ENCODE data around the gene DSCAML1. TPM values are rescaled to one million over a fixed set of nuclear protein-coding genes. Genes with fewer than 3 reads are reported as not detected.

DSCAML1 gene
- total RNA-seq, 1 donor from 2014 or later: 0.95 TPM

- no peak overlapping the region for H3K4me3 ChIP-seq
- H3K36me3 ChIP-seq: no peaks in the 10 kb centered on the region
- no peak for TF ChIP-seq CTCF (IDR thresholded peaks at IDR 0.05)
- H3K9me3 ChIP-seq: no peaks in the 10 kb centered on the region
- no peak for DNase-seq
- no peak for ATAC-seq
- no peak overlapping the region for H3K27ac ChIP-seq
- H3K4me1 ChIP-seq: no peaks in the 10 kb centered on the region
- intact Hi-C loops (cut with DNase I): no loop called here
- no peaks in the 10 kb centered on the region for H3K27me3 ChIP-seq (ENCODE audit: low read depth)
Observed at GRCh38 chr11:117752721-117753237, 44.2 kb downstream of the DSCAML1 start.

GRCh38 chr11:117752071-117752470 lies 44.9 kb downstream of the DSCAML1 start:
- H3K4me3 ChIP-seq: no peak overlapping the region
- intact Hi-C loops (cut with DNase I): no loop called here
- H3K27ac ChIP-seq: no peak overlapping the region
- DNase-seq (no peak), ATAC-seq (no peak)
- no peak for TF ChIP-seq CTCF (IDR thresholded peaks at IDR 0.05)
- H3K9me3 ChIP-seq: no peaks in the 10 kb centered on the region
- no peaks in the 10 kb centered on the region for H3K27me3 ChIP-seq (ENCODE audit: low read depth)
- no peaks in the 10 kb centered on the region for H3K36me3 ChIP-seq
- no peaks in the 10 kb centered on the region for H3K4me1 ChIP-seq

- no peaks in the 10 kb centered on the region for H3K36me3 ChIP-seq
- no peak overlapping the region for H3K27ac ChIP-seq
- no peaks in the 10 kb centered on the region for H3K9me3 ChIP-seq
- H3K27me3 ChIP-seq (ENCODE audit: low read depth): no peaks in the 10 kb centered on the region
- no peak overlapping the region for H3K4me3 ChIP-seq
- DNase-seq (no peak), ATAC-seq (no peak)
- no peaks in the 10 kb centered on the region for H3K4me1 ChIP-seq
- intact Hi-C loops (cut with DNase I): no loop called here
- no peak for TF ChIP-seq CTCF (IDR thresholded peaks at IDR 0.05)
Observed at GRCh38 chr11:117750916-117751662, 45.9 kb downstream of the DSCAML1 start.

GRCh38 chr11:117750357-117750756 lies 46.7 kb downstream of the DSCAML1 start:
- intact Hi-C loops (cut with DNase I): no loop called here
- no peak for DNase-seq

GRCh38 chr11:117749541-117749910 lies 47.5 kb downstream of the DSCAML1 start:
- Histone ChIP-seq H3K9me3 (no peaks in the 10 kb centered on the region), H3K4me1 (no peaks in the 10 kb centered on the region), H3K27ac (no peak overlapping the region), H3K4me3 (no peak overlapping the region), H3K36me3 (no peaks in the 10 kb centered on the region), H3K27me3 (ENCODE audit: low read depth) (no peaks in the 10 kb centered on the region)
- no peak for TF ChIP-seq CTCF (IDR thresholded peaks at IDR 0.05)
- intact Hi-C loops (cut with DNase I): no loop called here
- ATAC-seq: no peak
- no peak for DNase-seq

More at GRCh38 chr11:117750357-117750756, 46.7 kb downstream of the DSCAML1 start:
- no peak overlapping the region for H3K27ac ChIP-seq
- no peak for ATAC-seq
- no peaks in the 10 kb centered on the region for H3K9me3 ChIP-seq
- no peaks in the 10 kb centered on the region for H3K36me3 ChIP-seq
- TF ChIP-seq CTCF (IDR thresholded peaks at IDR 0.05): no peak
- no peak overlapping the region for H3K4me3 ChIP-seq
- no peaks in the 10 kb centered on the region for H3K27me3 ChIP-seq (ENCODE audit: low read depth)
- no peaks in the 10 kb centered on the region for H3K4me1 ChIP-seq

Data from lower lobe of right lung (tissue), 2 donors.